ENCODE measurements around the gene SLC22A23.
"Not testable (repeated sequence)": the region's sequence is repeated elsewhere in the genome, so short reads cannot be mapped to it uniquely, and the experiment has no call there.

Gene SLC22A23

GRCh38 chr6:3250231-3250675 is 206.6 kb downstream of the SLC22A23 start:
- DNase-seq (ENCODE audit: extremely low read depth, low read depth) = no peak
- no peak for TF ChIP-seq CTCF (IDR thresholded peaks at IDR 0.05; ENCODE audit: low read depth, low read length, missing control alignments)
- no peak overlapping the region for H3K4me3 ChIP-seq (replicated peaks; ENCODE audit: low read depth, low read length)

- DNase-seq (ENCODE audit: extremely low read depth, low read depth) = no peak
- no peak overlapping the region for H3K4me3 ChIP-seq (replicated peaks; ENCODE audit: low read depth, low read length)
- no peak for TF ChIP-seq CTCF (IDR thresholded peaks at IDR 0.05; ENCODE audit: low read depth, low read length, missing control alignments)
Observed at GRCh38 chr6:3249821-3250220, 207.0 kb downstream of the SLC22A23 start.

- peak; percentile 50 for DNase-seq (ENCODE audit: extremely low read depth, low read depth)
- TF ChIP-seq CTCF (IDR thresholded peaks at IDR 0.05; ENCODE audit: low read depth, low read length, missing control alignments) = no peak
- H3K4me3 ChIP-seq (replicated peaks; ENCODE audit: low read depth, low read length) = peak overlapping the region; percentile 31
Observed at GRCh38 chr6:3247255-3248146, 209.3 kb downstream of the SLC22A23 start.

DNA sequence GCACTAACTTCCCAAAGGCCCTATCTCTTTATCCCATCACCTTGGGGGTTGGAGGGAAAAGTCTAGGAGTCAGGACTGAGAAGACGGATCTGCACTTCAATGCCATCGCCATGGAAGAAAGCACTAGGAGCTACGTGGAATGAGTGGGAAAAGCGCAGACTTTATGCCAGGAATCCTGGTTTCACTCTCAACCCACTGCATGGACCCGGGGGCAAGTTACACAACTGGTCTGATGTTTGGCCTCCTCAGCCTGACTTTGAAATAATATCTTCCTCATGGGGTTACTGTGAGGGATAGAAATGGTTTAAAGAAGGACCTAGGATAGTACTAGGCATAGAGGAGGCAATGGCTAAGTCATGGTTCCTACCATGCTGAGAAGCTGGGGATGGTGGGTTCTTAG is 211.6 kb downstream of the SLC22A23 start:
- no peak overlapping the region for H3K4me3 ChIP-seq (replicated peaks; ENCODE audit: low read depth, low read length)
- DNase-seq (ENCODE audit: extremely low read depth, low read depth) = no peak
- TF ChIP-seq CTCF (IDR thresholded peaks at IDR 0.05; ENCODE audit: low read depth, low read length, missing control alignments) = no peak

GRCh38 chr6:3244832-3245161 is 212.1 kb downstream of the SLC22A23 start:
- DNase-seq (ENCODE audit: extremely low read depth, low read depth); H3K4me3 ChIP-seq (replicated peaks; ENCODE audit: low read depth, low read length): not testable (repeated sequence)

DNA sequence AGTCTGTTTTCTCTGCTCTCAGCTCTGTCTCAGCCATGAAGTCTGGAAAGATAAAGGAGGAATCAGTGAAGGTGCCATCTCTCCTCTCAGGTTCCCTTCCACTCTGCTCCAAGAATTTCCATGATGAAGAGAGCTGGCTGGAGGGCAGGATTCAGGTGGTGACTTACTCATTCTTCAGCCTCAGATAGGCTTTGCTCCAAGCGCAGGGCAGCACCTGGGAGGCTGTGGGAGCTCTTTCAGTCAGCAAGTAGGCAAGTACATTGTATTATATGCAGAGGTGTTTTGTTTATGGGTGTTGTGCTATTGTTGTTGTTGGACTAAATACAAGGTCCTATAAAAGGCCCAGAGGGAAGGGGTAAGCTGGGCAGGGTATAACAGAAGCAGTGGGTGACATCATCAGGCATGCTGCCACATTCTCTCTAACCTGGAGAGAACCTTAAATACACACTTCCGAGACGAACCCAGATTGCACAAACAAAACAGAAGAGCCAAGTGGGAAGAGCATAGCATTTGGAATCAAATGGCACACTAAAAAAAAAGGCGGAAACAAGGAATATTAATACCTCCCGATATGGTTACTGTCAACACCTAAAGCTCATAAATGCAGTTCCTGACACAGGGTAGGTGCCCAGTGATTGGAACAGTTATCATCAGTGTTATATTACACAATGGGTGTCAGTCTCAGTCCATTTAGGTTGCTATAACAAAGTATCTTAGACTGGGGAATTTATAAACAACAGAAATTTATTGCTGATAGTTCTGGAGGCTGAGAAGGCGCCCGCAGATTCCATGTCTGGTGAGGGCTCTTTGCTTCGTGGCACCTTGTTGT is 212.6 kb downstream of the SLC22A23 start:
- no peak overlapping the region for H3K4me3 ChIP-seq (replicated peaks; ENCODE audit: low read depth, low read length)
- TF ChIP-seq CTCF (IDR thresholded peaks at IDR 0.05; ENCODE audit: low read depth, low read length, missing control alignments) = no peak
- DNase-seq (ENCODE audit: extremely low read depth, low read depth) = no peak

DNA sequence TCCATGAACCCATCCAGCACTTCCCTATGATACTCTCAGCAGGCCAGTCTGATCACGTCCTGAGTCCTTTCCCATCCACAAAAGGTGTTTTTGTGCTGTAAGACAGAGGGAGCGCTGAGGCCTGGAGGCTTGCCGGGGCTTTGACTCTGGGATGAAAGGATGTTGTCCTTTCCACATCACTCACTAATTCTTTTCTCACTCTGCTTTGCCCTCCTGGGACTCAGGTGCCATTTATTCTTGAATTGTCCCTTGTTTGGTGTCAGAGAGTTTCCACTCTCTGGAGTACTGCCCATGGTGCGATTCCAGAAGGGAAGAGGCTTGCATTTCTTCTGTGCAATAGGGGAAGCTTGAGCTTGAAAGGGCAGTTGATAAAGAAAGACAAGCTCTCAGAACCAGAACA is 214.1 kb downstream of the SLC22A23 start:
- no peak for DNase-seq (ENCODE audit: extremely low read depth, low read depth)
- TF ChIP-seq CTCF (IDR thresholded peaks at IDR 0.05; ENCODE audit: low read depth, low read length, missing control alignments) = no peak
- no peak overlapping the region for H3K4me3 ChIP-seq (replicated peaks; ENCODE audit: low read depth, low read length)

GRCh38 chr6:3241745-3242144 is 215.1 kb downstream of the SLC22A23 start:
- not testable (repeated sequence) for H3K4me3 ChIP-seq (replicated peaks; ENCODE audit: low read depth, low read length); DNase-seq (ENCODE audit: extremely low read depth, low read depth)

Data from HFF-Myc (cell line).